DOHH2 (cell line): ENCODE data around the gene PRR23E.

Source experiments
- CTCF ChIP-seq: fragments of 200-600 bp; sonication (generic); IDR thresholded peaks from one replicate; pipeline ENCODE4 v1.5.1; 2014; ENCODE audit warnings: antibody characterized with exemption, mild to moderate bottlenecking, low read depth, low read length; ENCODE audit not compliant: poor library complexity, severe bottlenecking
- EZH2phosphoT487 ChIP-seq: fragments of 200-600 bp; sonication (generic); IDR thresholded peaks from 2 replicates; pipeline ENCODE4 v1.6.1; 2017; ENCODE audit warnings: borderline replicate concordance, mild to moderate bottlenecking, antibody characterized with exemption, low read length, moderate library complexity, mixed read lengths

GRCh38 chr3:127193775-127194174, 844 bp downstream of the PRR23E start:
- TF ChIP-seq CTCF (no peak), EZH2phosphoT487 (no peak)
